Measurements from ENCODE around the gene BORCS8.
"Not testable (repeated sequence)": the region's sequence is repeated elsewhere in the genome, so short reads cannot be mapped to it uniquely, and the experiment has no call there.

The BORCS8 gene

DNA sequence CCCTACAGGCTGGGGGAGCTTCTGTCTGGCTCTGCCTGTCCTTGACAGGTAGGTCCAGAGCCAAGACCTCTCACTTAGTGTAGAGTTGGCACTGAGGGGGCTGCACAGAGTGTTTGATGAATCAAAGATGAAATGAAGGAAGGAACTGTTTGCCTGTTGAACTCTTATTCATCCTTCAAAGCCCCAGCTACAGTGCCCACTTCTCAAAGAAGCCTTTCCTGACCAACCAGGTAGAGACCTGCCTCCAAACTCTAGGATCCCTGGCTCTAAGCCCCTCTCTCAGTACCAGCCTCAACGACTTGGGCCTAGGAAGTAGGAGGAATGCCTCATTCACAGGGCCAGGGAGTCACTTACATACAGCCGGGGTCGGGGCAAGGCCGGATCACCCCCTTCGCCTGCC is 44.6 kb downstream of the BORCS8 start:
- no peak for DNase-seq

GRCh38 chr19:19146865-19147264 is 45.1 kb downstream of the BORCS8 start:
- DNase-seq = no peak

- DNase-seq = peak; percentile 91
These were observed 46.0 kb downstream of the BORCS8 start for GRCh38 chr19:19145684-19146608.

- DNase-seq = no peak
These were observed 46.7 kb downstream of the BORCS8 start for GRCh38 chr19:19145281-19145680.

DNA sequence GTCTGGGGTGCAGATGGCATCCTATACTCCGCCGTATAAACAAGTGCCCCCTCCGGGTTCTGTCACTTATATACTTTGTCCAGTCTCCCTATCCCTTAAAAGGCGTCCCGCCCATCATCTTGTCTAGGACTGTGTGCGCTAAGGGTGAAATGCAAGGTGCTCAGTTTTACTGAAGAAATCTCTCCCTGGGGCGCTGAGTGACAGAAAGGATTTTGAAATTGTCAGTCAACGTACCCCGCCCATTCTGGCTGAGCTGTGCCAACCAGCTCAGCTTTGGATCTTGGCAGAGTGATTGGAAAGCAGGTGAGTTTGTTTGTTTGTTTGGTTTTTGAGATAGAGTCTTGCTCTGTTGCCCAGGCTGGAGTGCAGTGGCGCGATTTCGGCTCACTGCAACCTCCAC is 49.6 kb downstream of the BORCS8 start:
- DNase-seq = no peak

DNA sequence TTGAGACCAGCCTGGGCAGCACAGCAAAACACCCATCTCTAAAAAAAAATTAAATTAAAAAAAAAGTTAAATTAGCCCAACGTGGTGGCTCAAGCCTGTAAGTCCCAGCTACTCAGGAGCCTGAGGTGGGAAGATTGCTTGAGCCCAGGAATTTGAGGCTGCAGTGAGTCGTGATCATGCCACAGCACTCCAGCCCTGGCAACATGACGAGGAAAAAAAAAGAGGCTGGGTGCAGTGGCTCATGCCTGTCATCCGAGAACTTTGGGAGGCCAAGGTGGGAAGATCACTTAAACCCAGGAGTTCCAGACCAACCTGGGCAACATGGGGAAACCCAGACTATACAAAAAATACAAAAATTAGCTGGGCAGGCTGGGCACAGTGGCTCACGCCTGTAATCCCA is 51.5 kb downstream of the BORCS8 start:
- no peak for DNase-seq

- no peak for DNase-seq
These were observed 52.1 kb downstream of the BORCS8 start for GRCh38 chr19:19139876-19140229.

GRCh38 chr19:19138109-19138981 is 53.6 kb downstream of the BORCS8 start, which contains the start of gene TMEM161A:
TMEM161A (minus strand) TSS chr19:19138478; CDS start chr19:19138428, 50 bp downstream.
- DNase-seq = peak; percentile 94

DNA sequence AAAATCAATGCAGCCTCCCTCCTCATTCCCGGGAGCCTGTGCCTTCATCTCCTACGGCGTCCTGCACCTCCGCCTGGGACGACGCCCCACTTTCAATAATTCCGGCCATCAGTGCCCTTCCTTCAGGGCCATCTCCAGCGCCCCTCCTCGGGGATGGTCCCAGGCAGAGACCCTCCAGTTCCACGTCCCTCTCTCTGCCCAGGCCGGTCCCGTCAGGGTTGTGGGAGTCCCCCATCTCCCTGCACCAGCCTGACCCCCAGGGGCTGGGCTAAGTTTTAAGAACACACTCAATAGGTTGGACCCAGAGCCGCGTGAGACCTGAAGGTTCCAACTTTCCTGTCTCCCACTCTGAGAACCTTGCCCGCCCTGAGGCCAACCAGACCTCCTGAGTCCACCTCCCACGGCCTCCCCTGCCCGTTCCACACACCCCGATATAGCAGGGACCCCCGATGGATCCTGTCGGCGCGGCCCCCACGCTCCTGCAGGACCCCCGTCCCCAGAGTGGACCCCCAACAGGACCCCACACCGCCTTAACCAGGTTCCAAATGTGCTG is 54.3 kb downstream of the BORCS8 start:
- DNase-seq = no peak

DNA sequence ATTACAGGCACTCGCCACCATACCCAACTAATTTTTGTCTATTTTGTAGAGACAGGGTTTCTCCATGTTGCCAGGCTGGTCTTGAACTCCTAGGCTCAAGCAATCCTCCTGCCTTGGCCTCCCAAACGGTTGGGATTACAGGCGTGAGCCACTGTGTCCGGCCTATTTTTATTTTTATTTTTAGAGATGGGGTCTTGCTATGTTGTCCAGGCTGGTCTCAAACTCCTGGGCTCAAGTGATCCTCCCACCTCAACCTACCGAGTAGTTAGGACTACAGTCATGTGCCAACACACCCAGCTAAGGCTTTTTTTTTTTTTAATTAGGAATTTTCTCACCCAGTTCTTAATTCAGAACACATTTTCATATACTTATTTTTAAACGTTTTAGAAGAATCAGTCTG is 56.2 kb downstream of the BORCS8 start:
- DNase-seq = not testable (repeated sequence)

DNA sequence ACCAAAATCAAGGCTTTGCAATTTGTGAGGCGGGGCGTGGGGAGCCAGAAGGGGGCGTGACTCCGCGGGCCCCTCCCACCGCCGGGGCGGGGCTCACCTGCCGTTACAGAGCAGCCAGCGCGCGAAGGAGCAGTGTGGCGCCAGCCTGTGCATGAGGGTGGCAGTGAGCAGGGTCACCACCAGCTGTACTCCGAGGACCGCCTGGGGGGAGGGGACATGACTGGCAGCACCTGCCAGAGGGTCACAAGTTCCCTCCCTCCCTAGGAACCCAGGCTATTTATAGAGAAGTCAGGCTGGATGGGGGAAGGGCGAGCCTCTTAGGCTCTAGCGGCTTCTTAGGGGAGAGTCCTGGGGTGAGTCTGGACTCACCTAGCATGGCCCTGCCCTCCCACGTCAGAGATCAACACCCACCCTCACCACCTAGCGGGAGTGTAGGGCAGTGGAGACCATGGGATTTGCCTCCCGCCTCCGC is 57.2 kb downstream of the BORCS8 start:
- peak; percentile 62 for DNase-seq

GRCh38 chr19:19133985-19134384 is 58.0 kb downstream of the BORCS8 start:
- DNase-seq = no peak

DNA sequence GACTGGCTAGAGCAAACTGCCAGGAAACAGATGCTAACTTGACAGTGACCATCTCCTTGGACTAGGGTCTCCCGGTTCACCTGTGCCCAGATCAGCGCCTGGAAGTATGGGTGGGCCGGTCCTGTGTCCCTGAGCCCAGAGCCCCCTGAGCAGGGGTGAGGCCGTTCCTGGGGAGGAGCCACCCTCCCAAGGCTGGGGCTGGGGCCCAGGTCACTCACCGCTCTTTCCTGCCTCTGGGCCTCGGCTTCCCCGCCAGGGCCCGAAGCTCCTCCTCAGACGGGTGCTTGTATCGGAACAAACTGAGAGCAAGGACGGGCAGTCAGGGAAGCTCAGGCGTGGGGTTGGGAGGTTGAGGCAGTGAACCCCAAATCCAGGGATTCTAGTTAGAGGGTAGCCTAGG is 59.0 kb downstream of the BORCS8 start:
- DNase-seq = no peak

- DNase-seq = no peak
These were observed 60.0 kb downstream of the BORCS8 start for GRCh38 chr19:19131989-19132388.

Measured in activated T-cell treated with anti-CD3 and anti-CD28 coated beads, Interleukin-2, amount 50 U/mL, for 1 hour (primary cell).